ENCODE data around the gene SOBP.

SOBP gene

GRCh38 chr6:107697682-107698081 lies 207.8 kb downstream of the SOBP start:
- DNase-seq, result no peak

GRCh38 chr6:107698146-107698545 lies 208.2 kb downstream of the SOBP start:
- no peak for DNase-seq

GRCh38 chr6:107699254-107699653 lies 209.3 kb downstream of the SOBP start:
- DNase-seq, result no peak

DNA sequence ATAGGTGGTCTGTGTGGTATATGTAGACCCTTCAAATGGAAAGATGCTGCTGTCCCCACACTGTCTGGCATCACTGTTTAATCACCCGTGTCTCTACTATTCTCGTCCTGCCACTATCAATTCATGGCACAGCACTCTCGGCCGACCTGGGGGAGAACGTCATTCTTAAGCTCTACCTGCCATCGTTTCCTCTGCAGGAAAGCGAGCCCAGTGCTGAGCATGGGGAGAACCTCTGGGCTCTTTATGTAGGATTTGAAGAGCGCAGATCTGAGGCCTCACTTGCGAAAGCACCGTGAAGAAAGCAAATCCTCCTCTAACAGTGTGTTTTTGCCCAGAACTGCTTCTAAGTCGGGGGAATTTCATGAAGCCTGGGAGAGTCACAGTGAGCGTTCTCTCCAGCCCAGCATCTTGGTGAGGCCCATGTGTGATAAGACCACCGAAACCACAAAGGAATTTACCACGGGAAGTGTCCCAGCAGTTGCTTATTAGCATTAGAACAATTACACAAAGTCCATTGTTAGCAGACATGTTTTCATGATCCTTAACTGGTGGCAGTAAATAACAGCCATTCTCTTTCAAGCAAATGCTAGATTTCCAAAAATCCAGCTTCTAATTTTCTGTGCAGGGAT lies 209.9 kb downstream of the SOBP start:
- DNase-seq, result no peak

- DNase-seq, result no peak
Measured at GRCh38 chr6:107703606-107704005, 213.7 kb downstream of the SOBP start.

- DNase-seq, result no peak
Measured at GRCh38 chr6:107704347-107705013, 214.6 kb downstream of the SOBP start.

GRCh38 chr6:107706516-107707115 lies 216.7 kb downstream of the SOBP start:
- no peak for DNase-seq

DNA sequence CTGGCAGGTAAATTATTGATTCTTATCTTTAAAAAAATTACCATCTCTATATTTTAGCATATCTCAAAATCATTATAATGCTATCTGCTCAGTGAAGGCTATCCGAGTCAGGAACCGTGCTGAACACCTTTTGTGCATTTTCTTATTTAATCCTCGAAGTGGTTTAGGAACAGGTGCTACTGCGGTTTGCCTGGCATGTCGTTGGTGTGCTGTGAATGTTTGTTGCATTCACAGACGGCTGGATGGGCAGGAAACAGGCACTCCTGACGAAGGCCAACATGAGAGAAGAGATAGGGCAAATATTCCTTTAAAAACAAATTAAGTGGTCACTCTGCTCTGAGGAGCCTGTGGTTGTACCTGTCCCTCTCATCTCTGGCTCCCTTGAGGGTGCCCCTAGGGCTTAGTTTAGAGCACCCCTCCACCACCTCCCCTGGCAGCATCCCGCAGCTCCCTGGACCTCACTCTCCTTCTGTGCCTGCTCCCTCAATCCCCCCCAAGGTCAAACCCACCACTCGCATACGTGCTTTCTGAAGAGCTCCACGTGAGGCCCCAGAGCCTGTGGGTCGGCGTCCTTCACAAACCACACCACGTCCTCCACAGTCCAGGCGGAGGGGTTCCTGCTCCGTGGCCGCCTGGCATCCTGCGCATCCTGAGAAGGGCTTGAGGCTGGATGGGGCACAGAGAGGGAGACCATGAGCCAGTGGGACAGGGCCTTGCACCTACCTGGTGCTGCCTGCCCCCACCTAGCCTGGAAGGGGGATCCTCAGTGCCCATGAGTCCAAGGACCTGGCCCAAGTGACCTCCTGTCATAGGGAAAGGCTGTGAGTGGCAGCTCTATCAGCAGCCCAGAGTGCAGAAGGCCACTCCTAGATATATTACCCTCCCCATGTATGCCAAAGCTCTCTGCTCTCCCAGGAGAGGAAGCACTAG lies 217.7 kb downstream of the SOBP start:
- DNase-seq, result no peak

DNA sequence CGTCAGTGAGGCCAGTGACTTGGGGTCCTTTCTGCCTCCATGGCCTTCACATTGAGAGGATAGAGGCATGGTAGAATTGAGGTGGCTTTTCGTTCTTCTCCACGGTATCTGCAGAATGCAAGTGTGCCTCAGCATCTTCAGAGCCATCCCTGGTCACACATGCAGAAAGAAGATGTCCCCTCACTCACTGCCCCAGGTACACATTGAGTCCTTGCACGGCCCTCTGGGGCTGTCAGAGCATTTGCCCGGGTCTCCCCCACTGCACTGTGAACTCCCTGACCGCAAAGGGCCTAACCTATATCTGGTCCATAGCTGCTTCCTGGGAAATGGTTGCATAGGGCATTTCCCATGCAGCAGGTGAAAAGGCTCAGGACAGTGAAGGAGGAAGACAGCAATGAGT lies 218.5 kb downstream of the SOBP start:
- DNase-seq, result no peak

GRCh38 chr6:107709341-107709740 lies 219.4 kb downstream of the SOBP start:
- DNase-seq, result no peak

All from effector CD8-positive, alpha-beta T cell (primary cell).